Activated CD8-positive, alpha-beta memory T cell treated with anti-CD3 and anti-CD28 coated beads, Interleukin-2, amount 10 ng/mL, durations not matched to agents 7 days and 5 days (primary cell): Measurements from ENCODE around the gene TP53I3. TPM values are rescaled to one million over a fixed set of nuclear protein-coding genes. Genes with fewer than 3 reads are reported as not detected.

Experiments
- ATAC-seq: fragments of 150-1000 bp; cut with Tn5 transposase; one replicate; pipeline ENCODE4 v1.10.0; 2021; ENCODE audit warnings: moderate library complexity
- CTCF ChIA-PET: fragments of 350-600 bp; sonication (Branson Sonifier 250); formaldehyde crosslinking; loops from one replicate; lab custom pipeline; 2021; ENCODE audit warnings: antibody characterized with exemption; lab: Charles Lee
- DNase-seq: peaks from one replicate; pipeline ENCODE4 v3.0.0-alpha.2; 2020
- H3K27ac Mint-ChIP-seq: one replicate; pipeline ENCODE4 v1.8.0; 2021; ENCODE audit warnings: mild to moderate bottlenecking, mixed read lengths
- H3K27me3 Mint-ChIP-seq: one replicate; pipeline ENCODE4 v1.8.0; 2021; ENCODE audit warnings: mixed read lengths
- H3K36me3 Mint-ChIP-seq: one replicate; pipeline ENCODE4 v1.8.0; 2021; ENCODE audit warnings: mild to moderate bottlenecking, mixed read lengths
- H3K4me1 Mint-ChIP-seq: one replicate; pipeline ENCODE4 v1.8.0; 2021; ENCODE audit warnings: mixed read lengths
- H3K4me3 Mint-ChIP-seq: one replicate; pipeline ENCODE4 v1.8.0; 2021; ENCODE audit warnings: mild to moderate bottlenecking, moderate library complexity, mixed read lengths
- H3K9me3 Mint-ChIP-seq: one replicate; pipeline ENCODE4 v1.8.0; 2022; ENCODE audit warnings: low read depth, mixed read lengths
- total RNA-seq, 2 experiments: library from RNA; stranded (reverse); gene quantifications; one replicate each; pipeline ENCODE4 v1.2.3, GENCODE V29; 2021

Gene TP53I3, protein sequence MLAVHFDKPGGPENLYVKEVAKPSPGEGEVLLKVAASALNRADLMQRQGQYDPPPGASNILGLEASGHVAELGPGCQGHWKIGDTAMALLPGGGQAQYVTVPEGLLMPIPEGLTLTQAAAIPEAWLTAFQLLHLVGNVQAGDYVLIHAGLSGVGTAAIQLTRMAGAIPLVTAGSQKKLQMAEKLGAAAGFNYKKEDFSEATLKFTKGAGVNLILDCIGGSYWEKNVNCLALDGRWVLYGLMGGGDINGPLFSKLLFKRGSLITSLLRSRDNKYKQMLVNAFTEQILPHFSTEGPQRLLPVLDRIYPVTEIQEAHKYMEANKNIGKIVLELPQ
- total RNA-seq = 1 to 10 TPM; 3.6 to 6.3 TPM

DNA sequence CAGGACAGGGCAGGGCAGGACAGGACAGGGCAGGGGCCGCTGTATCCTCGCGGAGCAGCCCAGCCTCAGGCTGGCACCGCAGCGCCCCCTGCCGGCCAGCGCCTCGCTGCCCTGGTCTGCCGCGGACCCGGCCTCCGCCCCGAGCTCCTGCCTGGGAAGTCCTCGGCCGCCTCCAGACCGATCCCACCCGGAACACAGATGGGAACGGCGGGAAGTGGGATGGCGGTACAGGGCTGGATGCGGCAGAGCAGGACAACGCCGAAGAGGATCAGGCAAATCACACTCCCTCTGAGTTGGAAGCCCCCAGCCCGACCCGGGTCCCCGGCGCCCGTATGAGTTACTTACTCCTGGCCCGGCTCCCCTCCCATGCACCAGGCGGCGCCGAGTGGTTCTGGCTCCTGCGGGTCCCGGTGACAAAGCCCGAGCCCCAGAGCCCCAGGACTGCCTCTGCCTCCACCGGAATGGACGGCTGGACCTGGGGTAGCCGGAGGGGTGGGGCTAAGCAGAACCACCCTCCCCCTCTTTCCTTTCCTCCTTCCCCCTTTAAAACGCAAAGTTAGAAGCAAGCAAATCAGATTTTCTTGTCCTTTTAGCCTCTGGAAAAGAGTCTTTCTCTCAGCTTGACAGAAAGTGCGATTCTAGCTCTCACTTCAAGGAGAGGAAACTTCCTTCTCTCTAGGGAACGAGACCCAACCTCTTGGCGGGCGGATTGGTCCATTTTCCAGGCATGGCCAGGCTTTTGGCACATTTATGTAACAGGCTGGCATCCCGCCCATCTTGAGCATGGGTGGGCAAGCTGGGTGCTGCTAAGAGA lies at the start of gene TP53I3:
Gene TP53I3 (minus strand): TSS at position 449 of the 814 bp plus-strand sequence. CDS start 508 bp downstream, outside the sequence.
- H3K4me1 Mint-ChIP-seq = peaks cover 19% of the 10 kb centered on the region
- peak within 1 kb of the TSS; percentile 83 for H3K4me3 Mint-ChIP-seq
- ATAC-seq = peak; percentile 97

DNA sequence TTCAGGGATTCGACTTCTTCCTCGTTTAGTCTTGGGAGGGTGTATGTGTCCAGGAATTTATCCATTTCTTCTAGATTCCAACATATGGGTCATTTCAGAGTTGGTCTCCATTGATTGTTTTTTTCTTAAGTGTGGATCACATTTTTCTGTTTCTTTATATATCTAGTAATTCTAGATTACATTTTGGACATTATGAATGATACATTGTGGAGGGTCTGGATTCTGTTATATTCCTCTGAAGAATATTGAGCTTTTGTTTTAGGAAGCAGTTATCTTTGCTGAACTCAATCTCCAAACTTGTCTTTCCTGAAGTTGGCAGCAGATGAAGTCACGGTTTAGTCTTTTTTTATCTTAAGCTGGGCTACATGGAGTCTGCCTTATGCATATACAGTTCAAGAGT lies 47.9 kb upstream of the TP53I3 start:
- Mint-ChIP-seq H3K4me1 (no peaks in the 10 kb centered on the region), H3K27me3 (no peaks in the 10 kb centered on the region), H3K9me3 (peaks cover 3% of the 10 kb centered on the region), H3K4me3 (no peak overlapping the region), H3K27ac (no peak overlapping the region), H3K36me3 (peaks cover 12% of the 10 kb centered on the region)
- CTCF ChIA-PET = no interaction called here
- ATAC-seq = no peak
- no peak for DNase-seq

More for the DNA sequence above, at the start of gene TP53I3:
- peak; percentile 85 for DNase-seq
- H3K36me3 Mint-ChIP-seq = peaks cover 4% of the 10 kb centered on the region
- no peaks in the 10 kb centered on the region for H3K27me3 Mint-ChIP-seq
- CTCF ChIA-PET = interaction anchor here (0.6 to 3.7 kb wide), 54 partner anchors 8 to 301 kb away, joined by 3 to 48 read pairs (median 4); partner anchors contain the start of genes ATAD2B, FAM228B, FKBP1B and SF3B6
- no peaks in the 10 kb centered on the region for H3K9me3 Mint-ChIP-seq
- H3K27ac Mint-ChIP-seq = peak within 1 kb of the TSS; percentile 86

GRCh38 chr2:24125956-24126355 lies 41.3 kb upstream of the TP53I3 start:
- Mint-ChIP-seq H3K4me3 (no peak overlapping the region), H3K4me1 (peaks cover 28% of the 10 kb centered on the region), H3K27ac (no peak overlapping the region), H3K9me3 (no peaks in the 10 kb centered on the region), H3K36me3 (peaks cover 5% of the 10 kb centered on the region), H3K27me3 (no peaks in the 10 kb centered on the region)
- ATAC-seq = no peak
- DNase-seq = no peak
- CTCF ChIA-PET = interaction anchor here (2.6 kb wide), 1 partner anchor 42 kb away, joined by 15 read pairs; the partner anchor contains the start of gene TP53I3

- ATAC-seq (no peak), DNase-seq (no peak)
- Mint-ChIP-seq H3K36me3 (peaks cover 5% of the 10 kb centered on the region), H3K27ac (peak overlapping the region; percentile 75), H3K4me3 (peak overlapping the region; percentile 77), H3K27me3 (no peaks in the 10 kb centered on the region), H3K9me3 (no peaks in the 10 kb centered on the region), H3K4me1 (peaks cover 28% of the 10 kb centered on the region)
- CTCF ChIA-PET = interaction anchor here (0.8 to 2.6 kb wide), 5 partner anchors 10 to 237 kb away, joined by 3 to 15 read pairs (median 3); partner anchors contain the start of genes ATAD2B, ITSN2 and TP53I3
These were observed 39.4 kb upstream of the TP53I3 start for GRCh38 chr2:24123922-24124580.

DNA sequence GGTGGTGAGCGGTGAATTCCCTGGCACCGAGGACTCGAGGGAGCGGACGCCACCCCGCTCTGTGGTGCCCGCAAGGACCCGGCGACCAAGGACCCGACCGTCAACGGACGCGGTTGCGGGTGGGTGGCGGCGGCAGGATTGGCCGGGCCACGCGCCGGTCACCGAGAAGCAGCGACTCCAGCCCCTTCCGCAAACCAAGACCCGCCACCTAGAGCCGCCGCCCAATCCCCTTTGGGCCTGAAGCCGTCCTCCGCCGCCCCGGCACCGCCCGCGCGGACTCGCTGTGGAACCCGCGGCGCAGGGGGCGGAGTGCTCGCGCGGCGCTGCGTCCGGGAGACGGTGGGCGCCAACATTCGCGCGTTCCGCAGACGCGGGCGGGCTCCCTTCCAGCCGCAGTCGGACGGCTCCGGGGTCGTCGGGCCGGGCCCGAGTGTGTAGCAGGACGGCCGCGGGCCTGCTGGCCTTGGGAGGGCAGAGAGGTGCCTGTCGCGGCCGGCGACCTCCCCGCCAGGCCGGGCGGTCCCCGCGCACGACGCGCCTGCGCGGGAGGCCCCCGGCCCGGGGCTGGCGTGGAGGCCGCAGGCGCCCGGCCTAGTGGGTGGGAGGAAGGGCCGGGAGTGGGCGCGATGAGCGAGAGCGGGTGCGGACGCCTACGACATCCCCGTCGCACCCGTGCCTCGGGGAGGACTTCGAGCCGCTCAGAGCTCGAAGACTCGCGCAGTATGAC lies 38.7 kb upstream of the TP53I3 start, which contains the start of the genes FAM228B and PFN4:
Gene FAM228B (plus strand): TSS at position 275 of the 727 bp plus-strand sequence. CDS start 893 bp downstream, outside the sequence.
Gene PFN4 (minus strand): TSS at position 140 of the 727 bp plus-strand sequence. CDS start 799 bp downstream, outside the sequence.
- Mint-ChIP-seq H3K9me3 (no peaks in the 10 kb centered on the region), H3K4me3 (peak within 1 kb of the TSS; percentile 77), H3K27ac (peak within 1 kb of the TSS; percentile 75), H3K36me3 (peaks cover 5% of the 10 kb centered on the region), H3K4me1 (peaks cover 28% of the 10 kb centered on the region), H3K27me3 (no peaks in the 10 kb centered on the region)
- peak; percentile 95 for ATAC-seq
- CTCF ChIA-PET = interaction anchor here (0.6 to 2.6 kb wide), 6 partner anchors 39 to 270 kb away, joined by 3 to 15 read pairs (median 5); partner anchors contain the start of genes ATAD2B, ITSN2 and TP53I3
- peak; percentile 82 for DNase-seq

DNA sequence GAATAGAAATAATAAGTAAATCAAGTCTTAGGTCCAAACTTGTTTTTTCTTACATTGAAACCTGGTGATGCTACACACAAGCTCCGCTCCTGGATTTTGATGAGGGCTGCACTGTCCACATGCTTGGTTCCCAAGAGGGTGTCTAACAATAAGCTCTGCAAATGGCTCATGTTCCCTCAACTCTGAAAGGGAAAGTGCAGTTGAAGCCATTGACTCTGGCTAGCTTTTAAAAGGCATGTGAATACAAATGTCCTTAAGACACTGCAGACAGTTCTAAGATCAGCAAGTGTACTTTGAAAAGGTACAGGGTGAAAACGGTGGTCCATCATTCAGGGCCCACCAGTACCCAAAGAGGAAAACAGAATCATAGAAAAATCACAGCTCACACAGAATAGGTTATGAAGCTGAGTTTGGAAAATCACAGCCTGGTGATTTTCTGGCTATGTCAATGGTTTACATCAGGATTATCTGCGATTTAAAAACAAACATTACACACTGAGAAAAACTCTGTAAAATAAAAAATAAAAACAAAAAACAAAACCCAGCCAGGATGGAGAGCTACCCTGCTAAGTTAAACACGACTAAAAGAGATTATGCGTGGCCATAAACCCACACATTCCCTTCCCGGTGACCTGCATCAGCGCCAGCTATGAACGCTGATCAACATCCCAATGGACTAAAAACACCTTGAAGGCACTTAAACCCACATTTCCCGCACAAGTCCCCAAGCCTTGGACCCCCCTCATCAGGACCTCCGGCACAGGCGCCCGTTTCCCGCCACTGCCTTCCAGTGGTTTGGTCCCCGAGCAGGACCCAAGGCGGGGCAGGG lies 37.9 kb upstream of the TP53I3 start:
- Mint-ChIP-seq H3K27ac (peak overlapping the region; percentile 64), H3K4me1 (peaks cover 28% of the 10 kb centered on the region), H3K4me3 (peak overlapping the region; percentile 70), H3K36me3 (peaks cover 2% of the 10 kb centered on the region), H3K27me3 (no peaks in the 10 kb centered on the region), H3K9me3 (no peaks in the 10 kb centered on the region)
- CTCF ChIA-PET = interaction anchor here (0.5 to 1.1 kb wide), 4 partner anchors 39 to 1002 kb away, joined by 4 to 6 read pairs (median 5); partner anchors contain the start of gene TP53I3
- no peak for ATAC-seq
- DNase-seq = no peak

GRCh38 chr2:24121469-24121868 lies 36.8 kb upstream of the TP53I3 start:
- ATAC-seq (no peak), DNase-seq (no peak)
- H3K4me1 Mint-ChIP-seq = peaks cover 23% of the 10 kb centered on the region
- CTCF ChIA-PET = interaction anchor here (0.7 kb wide), 1 partner anchor 196 kb away, joined by 3 read pairs; no protein-coding TSS in a partner anchor
- H3K9me3 Mint-ChIP-seq = no peaks in the 10 kb centered on the region
- H3K27ac Mint-ChIP-seq = no peak overlapping the region
- no peak overlapping the region for H3K4me3 Mint-ChIP-seq
- H3K27me3 Mint-ChIP-seq = no peaks in the 10 kb centered on the region
- H3K36me3 Mint-ChIP-seq = no peaks in the 10 kb centered on the region

DNA sequence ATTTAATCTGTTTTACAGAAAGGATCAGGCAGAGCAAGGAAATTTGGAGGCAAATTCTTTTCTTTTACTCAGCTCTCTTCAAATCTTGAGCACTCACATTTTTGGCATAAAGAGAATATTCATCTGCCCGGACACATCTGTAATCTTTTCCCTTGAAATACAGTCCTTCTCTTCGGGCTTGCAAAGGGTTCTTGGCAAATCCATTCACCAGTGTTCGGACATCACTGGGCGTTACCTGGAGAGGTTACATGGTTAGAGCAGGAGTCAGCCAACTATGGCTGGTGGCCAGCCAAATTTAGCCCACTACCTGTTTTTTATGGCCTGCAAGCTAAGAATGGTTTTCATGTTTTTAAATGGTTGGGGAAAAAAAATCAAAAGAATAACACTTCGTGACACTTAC lies 36.4 kb upstream of the TP53I3 start:
- Mint-ChIP-seq H3K4me1 (peaks cover 21% of the 10 kb centered on the region), H3K9me3 (no peaks in the 10 kb centered on the region), H3K4me3 (no peak overlapping the region), H3K36me3 (no peaks in the 10 kb centered on the region), H3K27me3 (no peaks in the 10 kb centered on the region), H3K27ac (no peak overlapping the region)
- DNase-seq (no peak), ATAC-seq (no peak)
- CTCF ChIA-PET = interaction anchor here (0.7 kb wide), 1 partner anchor 195 kb away, joined by 3 read pairs; no protein-coding TSS in a partner anchor

DNA sequence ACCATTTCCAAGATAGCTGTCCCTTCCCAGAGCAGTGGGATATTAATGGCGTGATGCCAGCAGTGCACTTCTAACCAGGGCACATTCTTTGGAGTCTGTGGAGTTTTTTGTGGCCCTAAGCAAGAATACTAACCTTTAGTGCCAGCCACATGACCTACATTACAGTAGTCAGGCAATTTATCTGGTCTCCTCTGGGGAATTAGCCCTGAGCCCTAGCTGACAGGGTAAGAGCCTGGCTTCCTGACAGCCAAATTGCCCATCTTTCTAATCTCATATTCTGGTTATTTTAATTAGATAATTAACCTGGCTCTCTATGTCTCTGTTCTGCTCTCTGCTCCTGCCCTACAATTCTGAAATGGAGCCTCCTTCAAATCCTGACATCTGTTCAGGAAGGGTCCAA lies 33.3 kb upstream of the TP53I3 start:
- ATAC-seq (no peak), DNase-seq (no peak)
- CTCF ChIA-PET = no interaction called here
- Mint-ChIP-seq H3K4me3 (no peak overlapping the region), H3K36me3 (no peaks in the 10 kb centered on the region), H3K4me1 (peaks cover 6% of the 10 kb centered on the region), H3K27ac (no peak overlapping the region), H3K27me3 (no peaks in the 10 kb centered on the region), H3K9me3 (no peaks in the 10 kb centered on the region)

- Mint-ChIP-seq H3K27me3 (no peaks in the 10 kb centered on the region), H3K27ac (no peak overlapping the region), H3K36me3 (no peaks in the 10 kb centered on the region), H3K4me1 (no peaks in the 10 kb centered on the region), H3K4me3 (no peak overlapping the region), H3K9me3 (no peaks in the 10 kb centered on the region)
- no peak for ATAC-seq
- DNase-seq = no peak
- CTCF ChIA-PET = no interaction called here
These were observed 30.4 kb upstream of the TP53I3 start for GRCh38 chr2:24115057-24115456.

- peaks cover 10% of the 10 kb centered on the region for H3K9me3 Mint-ChIP-seq
- peaks cover 9% of the 10 kb centered on the region for H3K36me3 Mint-ChIP-seq
- CTCF ChIA-PET = interaction anchor here (0.6 to 0.8 kb wide), 2 partner anchors 27 to 61 kb away, joined by 3 read pairs; partner anchors contain the start of gene TP53I3
- no peaks in the 10 kb centered on the region for H3K4me1 Mint-ChIP-seq
- DNase-seq (no peak), ATAC-seq (no peak)
- peaks cover 5% of the 10 kb centered on the region for H3K27me3 Mint-ChIP-seq
- no peak overlapping the region for H3K27ac Mint-ChIP-seq
- no peak overlapping the region for H3K4me3 Mint-ChIP-seq
These were observed 26.8 kb upstream of the TP53I3 start for GRCh38 chr2:24111407-24111901.
